ENCODE data around the gene HCN2.

HCN2 gene

DNA sequence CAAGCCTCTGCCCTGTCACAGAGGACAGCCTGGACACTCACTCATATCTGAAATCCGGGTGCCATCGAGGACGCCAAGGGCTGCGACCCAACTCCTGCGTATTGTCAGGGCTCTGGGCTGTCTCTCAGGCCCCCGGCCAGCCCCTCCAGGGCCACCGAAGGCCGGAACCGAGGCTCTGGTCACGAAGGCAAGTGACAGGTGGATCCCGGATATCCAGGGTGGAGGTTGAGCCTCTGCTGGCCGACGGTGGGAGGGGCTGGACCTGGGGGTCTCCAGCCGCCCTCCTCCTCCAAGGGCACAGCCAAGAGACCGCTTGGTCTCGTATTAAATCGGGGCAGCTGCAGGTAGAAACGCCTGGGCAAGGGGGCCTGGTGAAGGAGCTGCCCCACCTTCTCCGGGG, 67.9 kb downstream of the HCN2 start:
- DNase-seq (ENCODE audit: low spot score), result no peak

DNA sequence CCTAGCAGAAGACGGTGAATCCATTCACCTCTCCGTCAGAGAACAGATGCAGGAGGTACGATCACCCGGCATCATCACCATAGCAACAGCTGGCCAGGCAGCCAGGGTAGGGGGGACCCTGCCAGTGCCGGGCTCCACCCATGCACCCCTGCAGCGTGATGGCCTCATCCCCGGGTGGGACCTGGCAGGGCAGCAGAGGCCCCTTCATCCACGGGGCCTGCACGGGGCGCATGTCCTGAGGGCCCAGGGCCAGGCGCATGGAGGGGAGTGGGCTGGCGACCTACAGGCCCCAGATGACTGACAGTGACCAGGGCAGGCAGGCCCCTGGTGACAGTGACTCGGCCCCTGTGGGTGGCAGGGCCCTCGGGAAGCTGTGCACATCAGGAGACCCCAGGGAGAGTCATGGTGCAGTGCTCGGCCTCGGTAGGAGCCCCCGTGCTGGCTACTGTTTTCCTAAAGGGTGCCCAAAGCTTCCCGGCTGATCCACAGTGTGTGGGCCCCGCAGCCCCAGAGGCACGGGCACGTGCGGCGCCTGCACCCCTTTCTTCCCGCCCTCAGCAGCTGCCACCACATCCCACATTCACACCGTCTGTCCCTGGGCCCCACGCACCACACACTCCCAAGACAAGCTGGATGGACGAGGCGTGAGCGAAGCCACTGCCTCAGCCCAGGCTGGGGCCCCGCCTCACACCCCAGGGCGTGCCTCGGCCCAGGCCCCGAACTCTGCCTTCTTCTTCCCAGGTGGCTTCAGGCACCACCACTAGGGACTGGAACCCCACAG, 68.6 kb downstream of the HCN2 start:
- no peak for DNase-seq (ENCODE audit: low spot score)

DNA sequence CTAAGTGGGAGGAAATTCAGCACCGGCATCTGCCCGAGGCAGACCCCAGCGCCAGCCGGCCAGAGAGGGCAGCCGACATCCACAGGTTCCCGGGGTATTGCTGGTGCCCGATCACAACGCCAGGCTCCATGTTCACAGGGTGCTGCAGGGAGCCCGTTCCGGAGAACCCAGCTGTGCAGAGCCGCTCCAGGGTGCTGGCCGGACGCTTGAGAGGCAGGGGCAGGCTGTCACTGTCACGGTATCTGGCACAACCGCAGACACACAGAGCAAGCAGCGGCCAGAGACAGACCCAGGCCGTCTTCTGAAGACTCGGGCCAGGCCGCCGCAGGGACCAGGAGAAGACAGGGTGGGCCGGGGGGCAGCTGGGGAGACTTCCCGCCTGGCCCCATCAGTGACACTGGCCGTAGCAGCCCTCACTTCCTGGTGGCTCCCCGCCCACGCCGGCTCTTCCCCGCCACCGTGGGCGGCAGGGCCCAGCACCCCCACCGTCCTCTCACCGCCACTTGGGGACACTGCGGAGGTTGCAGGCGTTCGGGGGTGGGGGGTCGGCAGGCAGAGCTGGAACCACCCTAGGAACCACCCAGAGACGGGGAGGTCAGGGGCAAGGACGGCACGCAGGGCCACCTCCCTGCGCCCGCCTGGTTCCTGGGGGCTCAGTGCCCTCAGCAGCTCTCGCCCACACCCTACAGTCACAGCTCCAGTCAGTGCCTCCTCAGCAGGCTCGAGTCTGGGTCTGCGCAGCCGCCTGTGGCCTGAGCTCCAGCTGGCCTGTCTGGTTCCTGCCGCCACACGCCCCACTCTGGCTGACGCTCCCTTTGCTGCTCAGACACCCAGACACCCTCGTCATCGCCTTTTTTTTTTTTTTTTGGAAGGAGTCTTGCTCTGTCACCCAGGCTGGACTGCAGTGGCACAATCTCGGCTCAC, 69.5 kb downstream of the HCN2 start:
- DNase-seq (ENCODE audit: low spot score), result peak; percentile 63

DNA sequence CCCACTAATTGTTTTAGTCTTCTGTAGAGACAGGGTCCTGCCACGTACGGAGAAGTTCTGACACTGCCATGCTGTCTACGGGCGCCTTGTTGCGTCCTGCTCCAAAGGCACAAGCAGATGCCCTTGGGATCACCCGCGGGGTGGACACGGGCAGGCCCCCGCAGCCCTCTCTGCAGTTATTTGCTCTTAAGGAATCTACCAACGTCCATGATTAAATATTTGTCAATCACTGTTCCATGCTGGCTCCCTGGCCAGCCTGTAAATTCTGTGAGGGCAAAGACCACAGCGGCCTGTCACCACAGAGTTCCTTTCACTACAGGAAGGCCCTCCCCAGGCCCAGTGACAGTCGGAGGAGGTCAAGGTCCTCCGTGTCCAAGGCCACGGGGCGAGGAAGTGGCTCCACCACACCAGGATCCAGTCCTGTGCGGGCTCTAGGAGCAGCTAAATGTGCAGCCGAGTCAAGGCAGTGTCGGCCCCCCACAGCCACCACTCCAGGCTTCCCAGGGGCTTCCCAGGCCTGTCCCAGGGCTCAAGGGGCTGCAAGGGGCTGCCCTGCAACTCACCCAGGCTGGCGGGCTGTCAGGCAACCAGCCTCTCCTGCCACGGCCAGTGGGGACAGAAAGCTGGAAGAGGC, 71.2 kb downstream of the HCN2 start:
- no peak for DNase-seq (ENCODE audit: low spot score)

DNA sequence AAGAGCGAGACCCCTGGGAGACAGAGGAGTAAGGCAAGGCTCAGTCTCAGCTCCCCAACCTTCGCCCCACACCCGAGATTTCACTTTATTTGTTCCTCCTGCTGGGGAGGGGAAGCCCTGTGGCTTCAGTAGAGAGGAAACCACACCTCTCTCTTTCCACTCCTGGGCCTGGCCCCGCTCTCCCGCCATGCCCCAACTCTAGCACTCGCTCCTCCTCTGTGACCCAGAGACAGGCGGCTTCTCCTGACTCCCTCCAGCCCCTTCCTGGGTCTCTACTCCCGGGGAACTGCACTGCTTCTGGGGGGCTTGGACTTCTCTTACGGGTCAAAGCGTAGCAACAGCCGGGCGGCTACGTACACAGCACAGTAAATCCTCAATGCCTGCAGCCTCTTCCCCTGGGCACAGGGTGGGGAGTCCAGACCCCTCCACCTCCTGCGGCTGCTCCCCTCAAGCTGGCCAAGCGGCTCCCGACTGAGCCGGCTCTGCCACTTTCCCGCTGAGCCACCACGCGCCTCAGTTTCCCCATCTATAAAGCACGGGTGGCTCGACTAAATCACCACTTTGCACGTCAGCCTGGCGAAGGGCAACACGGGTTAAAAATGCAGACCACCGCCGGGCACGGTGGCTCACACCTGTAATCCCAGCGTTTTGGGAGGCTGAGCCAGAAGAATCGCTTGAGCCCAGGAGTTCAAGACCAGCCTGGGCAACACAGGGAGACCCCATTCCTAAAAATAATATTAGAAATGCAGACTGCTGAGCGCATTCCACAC, 71.9 kb downstream of the HCN2 start:
- DNase-seq (ENCODE audit: low spot score), result peak; percentile 58

DNA sequence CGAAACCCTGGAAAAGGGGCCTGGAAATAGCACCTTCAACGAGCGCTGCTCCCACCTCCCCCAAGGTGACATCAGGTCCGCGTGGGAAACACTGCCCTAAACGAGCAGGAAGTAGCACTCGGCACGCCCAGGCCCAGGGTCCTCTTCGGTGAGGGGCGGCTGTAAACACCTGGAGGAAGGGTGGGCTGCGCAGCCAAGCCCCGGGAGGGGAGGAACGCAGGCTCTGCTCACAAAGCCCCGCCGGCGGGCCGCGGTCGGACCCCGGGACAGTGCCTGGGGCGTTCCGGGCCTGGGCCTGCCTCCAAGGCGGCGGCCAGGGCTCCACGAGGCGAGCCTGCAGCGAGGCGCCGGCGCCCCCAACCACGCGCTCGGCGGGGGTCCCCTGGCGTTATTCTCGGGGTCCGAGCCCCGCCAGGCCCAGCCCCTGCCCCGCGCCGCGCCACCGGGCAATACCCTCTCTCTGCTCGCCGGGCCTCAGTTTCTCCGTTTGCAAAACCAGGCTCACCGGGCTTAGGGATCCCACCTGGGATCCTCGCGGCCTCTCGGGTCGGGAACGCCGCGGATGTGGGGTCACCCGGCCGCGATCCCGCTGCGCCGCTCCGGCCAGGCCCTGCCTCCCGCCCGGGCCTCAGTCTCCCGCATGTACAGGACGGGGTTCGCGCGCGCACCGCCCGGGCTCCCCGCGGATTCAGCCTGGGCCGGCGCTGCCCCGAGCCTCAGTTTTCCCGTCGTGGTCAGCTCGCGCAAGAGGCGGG, 72.7 kb downstream of the HCN2 start:
- peak; percentile 58 for DNase-seq (ENCODE audit: low spot score)

DNA sequence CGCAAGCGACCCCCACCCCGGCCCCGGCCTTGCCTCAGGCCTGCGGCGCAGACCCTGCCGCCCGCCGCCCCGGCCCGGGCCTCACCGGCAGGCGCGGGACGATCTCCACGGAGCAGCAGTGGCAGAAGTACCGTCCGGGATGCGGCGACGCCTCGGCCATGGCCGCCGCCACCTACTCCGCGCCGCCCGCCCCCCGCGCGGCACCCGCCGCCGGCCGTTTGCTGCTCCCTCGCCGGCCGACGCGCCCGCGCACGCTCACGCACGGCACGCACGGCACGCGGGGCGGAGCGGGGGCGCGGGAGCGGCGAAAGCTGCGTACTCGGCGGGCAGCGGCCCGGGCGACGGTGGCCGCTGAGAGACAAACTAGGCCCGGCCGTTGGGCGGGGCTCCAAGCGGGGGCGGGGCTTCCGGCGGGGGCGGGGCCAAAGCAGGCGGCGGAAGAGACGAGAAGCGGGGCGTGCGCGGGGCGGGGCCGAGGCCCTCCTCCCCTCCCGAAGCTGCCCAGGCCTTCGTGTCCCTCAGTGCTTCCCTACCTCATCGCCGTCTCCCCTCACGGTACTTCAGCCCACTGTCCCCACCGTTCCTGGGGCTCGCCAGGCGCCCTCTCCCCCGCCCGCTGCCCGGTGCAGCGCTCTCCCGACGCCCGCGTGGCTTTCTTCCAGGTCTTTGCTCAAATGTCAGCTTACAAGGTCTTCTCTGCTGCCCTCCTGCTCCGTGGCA, 73.4 kb downstream of the HCN2 start, which contains the start of gene RNF126:
Gene RNF126 (minus strand): TSS at position 253 of the 720 bp plus-strand sequence. CDS start 93 bp downstream, at position 160.
- peak; percentile 99 for DNase-seq (ENCODE audit: low spot score)

DNA sequence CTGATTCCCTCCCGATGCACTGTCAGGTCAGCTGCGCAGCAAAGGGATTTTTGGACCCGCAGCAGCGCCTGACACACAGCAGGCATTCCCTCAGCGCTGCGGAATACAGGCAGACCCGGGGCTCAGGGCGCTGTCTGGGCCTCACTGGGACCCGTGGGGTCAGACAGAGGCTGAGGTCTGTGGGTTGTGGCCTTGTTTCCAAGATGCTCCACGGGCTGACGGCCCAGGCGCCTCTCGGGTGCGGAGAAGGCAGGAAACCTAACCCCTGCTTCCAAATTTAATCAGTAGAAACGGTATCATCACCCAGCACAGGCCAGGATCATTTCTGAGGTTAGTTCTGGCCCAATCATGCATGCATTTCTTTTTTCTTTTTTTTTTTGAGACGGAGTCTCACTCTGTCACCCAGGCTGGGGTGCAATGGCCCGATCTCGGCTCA, 74.0 kb downstream of the HCN2 start:
- no peak for DNase-seq (ENCODE audit: low spot score)

DNA sequence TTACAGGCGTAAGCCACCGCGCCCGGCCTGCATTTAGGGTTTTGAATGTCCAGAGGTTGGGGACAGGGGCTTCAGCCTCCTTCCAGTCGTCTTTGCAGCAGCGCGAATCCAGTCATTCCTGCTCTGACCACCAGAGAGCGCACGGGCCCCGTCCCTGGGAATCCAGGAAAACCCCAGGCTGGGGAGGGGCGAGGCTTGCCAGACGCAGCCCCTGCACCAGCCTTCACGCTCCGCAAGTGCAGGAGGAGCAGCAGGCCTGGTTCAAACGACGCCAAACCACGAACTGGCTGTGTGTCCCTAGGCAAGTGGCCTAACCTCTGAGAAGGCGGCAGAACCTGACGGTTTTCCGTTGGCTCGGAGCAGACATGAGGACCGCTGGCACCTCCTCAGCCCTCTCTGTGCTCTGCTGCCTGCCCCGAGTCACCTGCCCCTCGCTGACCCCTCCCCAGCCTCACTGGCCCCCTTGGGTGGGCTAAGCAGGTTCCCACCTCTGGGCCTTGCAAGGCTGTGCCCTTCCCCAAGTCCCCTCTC, 75.3 kb downstream of the HCN2 start:
- peak; percentile 92 for DNase-seq (ENCODE audit: low spot score)

Data from AG08396 (cell line).